Measurements from ENCODE around the gene RAB7A.

The RAB7A gene

GRCh38 chr3:128726023-128727016, at the start of gene RAB7A:
RAB7A (plus strand) TSS chr3:128726183; CDS start chr3:128795368, 69,185 bp downstream.
- DNase-seq = peak; percentile 98 to 99

GRCh38 chr3:128679338-128679737, 46.6 kb upstream of the RAB7A start:
- DNase-seq = no peak

- peak; percentile 100 for DNase-seq
These were observed 45.2 kb upstream of the RAB7A start for GRCh38 chr3:128680603-128681368.

- DNase-seq = peak; percentile 37 to 67
These were observed 44.6 kb upstream of the RAB7A start for GRCh38 chr3:128681369-128681829.

GRCh38 chr3:128683957-128684356, 42.0 kb upstream of the RAB7A start:
- DNase-seq = no peak

- no peak for DNase-seq
These were observed 40.8 kb upstream of the RAB7A start for GRCh38 chr3:128684986-128685726.

GRCh38 chr3:128686465-128686864, 39.5 kb upstream of the RAB7A start:
- no peak for DNase-seq

- DNase-seq = no peak
These were observed 36.9 kb upstream of the RAB7A start for GRCh38 chr3:128689060-128689459.

- DNase-seq = no peak
These were observed 32.3 kb upstream of the RAB7A start for GRCh38 chr3:128693696-128694095.

GRCh38 chr3:128697341-128697740, 28.6 kb upstream of the RAB7A start:
- DNase-seq = no peak

- DNase-seq = no peak
These were observed 27.6 kb upstream of the RAB7A start for GRCh38 chr3:128698211-128699047.

- peak in 1 of 2 experiments; percentile 55 for DNase-seq
These were observed 24.4 kb upstream of the RAB7A start for GRCh38 chr3:128701342-128702212.

GRCh38 chr3:128702391-128702790, 23.6 kb upstream of the RAB7A start:
- no peak for DNase-seq

GRCh38 chr3:128703561-128703960, 22.4 kb upstream of the RAB7A start:
- DNase-seq = no peak

GRCh38 chr3:128706086-128706615, 19.8 kb upstream of the RAB7A start:
- no peak for DNase-seq

- DNase-seq = no peak
These were observed 18.0 kb upstream of the RAB7A start for GRCh38 chr3:128707928-128708494.

- DNase-seq = no peak
These were observed 16.9 kb upstream of the RAB7A start for GRCh38 chr3:128709038-128709437.

- no peak for DNase-seq
These were observed 16.3 kb upstream of the RAB7A start for GRCh38 chr3:128709506-128710210.

- DNase-seq = no peak
These were observed 15.1 kb upstream of the RAB7A start for GRCh38 chr3:128710816-128711433.

Data from NCI-H2081 (cell line).